GM13976 (cell line): ENCODE results near the gene SH3BP2.

ENCODE experiments used
- DNase-seq: peaks from one replicate; pipeline ENCODE4 v3.0.0; 2012; ENCODE audit warnings: low spot score
- in situ Hi-C: fragments of 300-500 bp; cut with MboI; formaldehyde crosslinking; loops from one replicate; pipeline ENCODE4 v1.12.0; 2022; ENCODE audit warnings: low sequenced_read_pairs, mixed read lengths, inconsistent platforms; ENCODE audit not compliant: unreplicated experiment
- TF ChIP-seq, protein P1 (sequence below): IDR thresholded peaks from 2 replicates; pipeline ENCODE4 v1.5.1; 2012; ENCODE audit warnings: borderline replicate concordance, mild to moderate bottlenecking; ENCODE audit not compliant: insufficient read depth; ENCODE audit errors: extremely low read depth, missing control alignments, control extremely low read depth

SH3BP2 gene

DNA sequence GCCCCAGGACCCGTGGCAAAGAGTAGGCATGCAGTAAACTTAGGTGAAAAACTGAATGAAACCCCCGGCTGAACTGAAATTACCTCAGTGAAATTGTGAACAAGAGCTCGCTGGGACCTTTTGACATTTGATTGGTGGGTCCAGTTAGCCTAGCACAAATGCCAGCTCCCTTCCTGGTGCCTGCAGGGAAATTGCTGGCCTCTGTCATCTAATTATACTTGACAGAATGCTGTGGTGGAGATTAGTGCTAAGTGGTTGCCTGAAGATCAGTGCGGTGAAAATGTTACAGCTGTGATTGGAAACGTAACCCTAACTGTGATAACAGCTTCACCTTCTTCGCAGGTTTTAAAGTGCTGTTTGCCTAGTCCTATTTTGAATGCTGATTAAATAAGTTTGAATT, 93.7 kb downstream of the SH3BP2 start:
- DNase-seq: no peak
- in situ Hi-C loops: no loop called here
- TF ChIP-seq, protein P1, sequence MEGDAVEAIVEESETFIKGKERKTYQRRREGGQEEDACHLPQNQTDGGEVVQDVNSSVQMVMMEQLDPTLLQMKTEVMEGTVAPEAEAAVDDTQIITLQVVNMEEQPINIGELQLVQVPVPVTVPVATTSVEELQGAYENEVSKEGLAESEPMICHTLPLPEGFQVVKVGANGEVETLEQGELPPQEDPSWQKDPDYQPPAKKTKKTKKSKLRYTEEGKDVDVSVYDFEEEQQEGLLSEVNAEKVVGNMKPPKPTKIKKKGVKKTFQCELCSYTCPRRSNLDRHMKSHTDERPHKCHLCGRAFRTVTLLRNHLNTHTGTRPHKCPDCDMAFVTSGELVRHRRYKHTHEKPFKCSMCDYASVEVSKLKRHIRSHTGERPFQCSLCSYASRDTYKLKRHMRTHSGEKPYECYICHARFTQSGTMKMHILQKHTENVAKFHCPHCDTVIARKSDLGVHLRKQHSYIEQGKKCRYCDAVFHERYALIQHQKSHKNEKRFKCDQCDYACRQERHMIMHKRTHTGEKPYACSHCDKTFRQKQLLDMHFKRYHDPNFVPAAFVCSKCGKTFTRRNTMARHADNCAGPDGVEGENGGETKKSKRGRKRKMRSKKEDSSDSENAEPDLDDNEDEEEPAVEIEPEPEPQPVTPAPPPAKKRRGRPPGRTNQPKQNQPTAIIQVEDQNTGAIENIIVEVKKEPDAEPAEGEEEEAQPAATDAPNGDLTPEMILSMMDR: no peak

- TF ChIP-seq, protein P1: no peak
- in situ Hi-C loops: no loop called here
- DNase-seq: no peak
Measured at GRCh38 chr4:2887343-2887742, 94.5 kb downstream of the SH3BP2 start.

GRCh38 chr4:2888886-2889285, 96.0 kb downstream of the SH3BP2 start:
- in situ Hi-C loops: no loop called here
- no peak for DNase-seq
- TF ChIP-seq, protein P1: no peak
